Kidney tubule cell (primary cell): Measurements from ENCODE around the gene FSD1L.

ENCODE experiments used
- DNase-seq: peaks from one replicate; pipeline ENCODE4 v3.0.0-alpha.2; 2018; ENCODE audit warnings: low spot score

The FSD1L gene

GRCh38 chr9:105447814-105448812, at the start of gene FSD1L:
TSS of gene FSD1L (plus strand) at chr9:105448034. CDS start at chr9:105448221, 187 bp downstream.
- DNase-seq: peak; percentile 94

- DNase-seq: no peak
Observed at GRCh38 chr9:105399117-105399516, 48.7 kb upstream of the FSD1L start.

GRCh38 chr9:105401651-105402050, 46.2 kb upstream of the FSD1L start:
- DNase-seq: no peak

- no peak for DNase-seq
Observed at GRCh38 chr9:105403552-105404248, 44.1 kb upstream of the FSD1L start.

- peak; percentile 35 for DNase-seq
Observed at GRCh38 chr9:105405514-105406131, 42.2 kb upstream of the FSD1L start.

GRCh38 chr9:105406369-105406768, 41.5 kb upstream of the FSD1L start:
- DNase-seq: no peak

GRCh38 chr9:105413525-105413924, 34.3 kb upstream of the FSD1L start:
- peak; percentile 43 for DNase-seq

GRCh38 chr9:105414947-105415661, 32.7 kb upstream of the FSD1L start:
- DNase-seq: peak; percentile 52

- no peak for DNase-seq
Observed at GRCh38 chr9:105415662-105415980, 32.2 kb upstream of the FSD1L start.

- no peak for DNase-seq
Observed at GRCh38 chr9:105416840-105417239, 31.0 kb upstream of the FSD1L start.

- no peak for DNase-seq
Observed at GRCh38 chr9:105418588-105419500, 29.0 kb upstream of the FSD1L start.

- DNase-seq: no peak
Observed at GRCh38 chr9:105419816-105420597, 27.8 kb upstream of the FSD1L start.

GRCh38 chr9:105421154-105421553, 26.7 kb upstream of the FSD1L start:
- DNase-seq: no peak

- peak; percentile 14 for DNase-seq
Observed at GRCh38 chr9:105421864-105422263, 26.0 kb upstream of the FSD1L start.

- DNase-seq: peak; percentile 36
Observed at GRCh38 chr9:105425816-105426433, 21.9 kb upstream of the FSD1L start.

GRCh38 chr9:105426657-105427056, 21.2 kb upstream of the FSD1L start:
- DNase-seq: no peak

GRCh38 chr9:105431424-105432246, 16.2 kb upstream of the FSD1L start:
- no peak for DNase-seq

- DNase-seq: no peak
Observed at GRCh38 chr9:105432247-105432842, 15.5 kb upstream of the FSD1L start.
